ENCODE results near the gene LHFPL2.

GRCh38 chr5:78545406-78545805 lies 103.2 kb downstream of the LHFPL2 start:
- TF ChIP-seq CTCF (IDR thresholded peaks at IDR 0.05) (no peak), EP300 (IDR thresholded peaks at IDR 0.05; ENCODE audit: borderline replicate concordance in 1 of 2, low read depth in 1 of 2, low read length in 1 of 2) (no peak), YY1 (IDR thresholded peaks at IDR 0.05; ENCODE audit: low read depth) (no peak), NFIC (IDR thresholded peaks at IDR 0.05; ENCODE audit: borderline replicate concordance) (no peak), ZBTB33 (IDR thresholded peaks at IDR 0.05; ENCODE audit: borderline replicate concordance, low read depth) (no peak), RAD21 (IDR thresholded peaks at IDR 0.05; ENCODE audit: low read length) (no peak), MEF2A (IDR thresholded peaks at IDR 0.05; ENCODE audit: borderline replicate concordance, low read depth) (no peak), SMC3 (IDR thresholded peaks at IDR 0.05; ENCODE audit: low read depth, low read length) (no peak), EZH2phosphoT487 (IDR thresholded peaks at IDR 0.05; ENCODE audit: borderline replicate concordance, low read depth) (no peak), POLR2AphosphoS5 (IDR thresholded peaks at IDR 0.05; ENCODE audit: low read depth, low read length) (no peak), MAX (IDR thresholded peaks at IDR 0.05; ENCODE audit: low read depth) (no peak), JUND (IDR thresholded peaks at IDR 0.05) (no peak), TAF1 (IDR thresholded peaks at IDR 0.05; ENCODE audit: borderline replicate concordance, low read depth, low read length) (no peak)
